HG03460 (cell line): ENCODE measurements around the gene HSPG2.
"Not testable (repeated sequence)": the region's sequence is repeated elsewhere in the genome, so short reads cannot be mapped to it uniquely, and the experiment has no call there.

Experiments
- ATAC-seq: cut with Tn5 transposase; IDR thresholded peaks from one replicate; pipeline ENCODE4 v1.9.1; 2021; ENCODE audit not compliant: unreplicated experiment

The HSPG2 gene

DNA sequence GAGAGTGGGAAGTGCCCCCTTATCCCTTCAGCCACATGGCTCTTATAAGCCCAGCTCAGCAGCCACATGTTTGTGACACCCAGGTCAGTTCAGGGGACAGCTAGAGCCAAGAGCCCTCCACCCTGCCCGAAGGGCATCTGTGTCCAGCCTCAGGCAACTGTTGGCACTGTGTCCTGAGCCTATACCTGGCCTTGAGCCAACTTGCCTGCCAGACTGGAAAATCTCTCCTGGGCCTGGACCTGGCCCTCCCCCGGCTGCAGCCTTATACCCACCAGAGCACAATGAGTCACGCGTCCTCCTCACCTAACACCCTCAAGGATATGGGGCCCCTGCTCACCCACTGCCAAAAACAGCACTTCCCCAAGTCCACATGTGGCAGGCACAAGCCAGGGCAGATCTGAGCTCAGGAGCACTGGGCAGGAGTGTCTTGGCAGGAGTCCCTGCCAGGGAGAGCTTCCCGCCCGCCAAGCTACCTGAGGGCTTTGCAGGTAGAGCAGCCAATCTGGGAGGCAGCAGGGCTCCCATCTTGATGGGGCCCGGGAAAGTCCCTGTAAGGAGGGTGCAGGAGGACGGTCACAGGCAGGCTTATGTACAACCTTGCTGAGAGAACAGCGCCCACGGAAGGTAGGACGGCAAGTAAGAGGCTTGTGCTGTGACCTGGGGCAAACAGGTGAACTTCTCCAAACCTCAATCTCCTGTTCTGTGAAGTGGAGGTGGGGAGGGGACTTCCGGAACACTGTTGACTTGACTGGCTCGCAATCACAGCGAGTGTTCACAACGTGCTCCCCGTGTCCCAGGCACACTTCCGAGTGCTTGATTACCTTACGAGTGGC lies 19.8 kb upstream of the HSPG2 start:
- ATAC-seq = no peak

DNA sequence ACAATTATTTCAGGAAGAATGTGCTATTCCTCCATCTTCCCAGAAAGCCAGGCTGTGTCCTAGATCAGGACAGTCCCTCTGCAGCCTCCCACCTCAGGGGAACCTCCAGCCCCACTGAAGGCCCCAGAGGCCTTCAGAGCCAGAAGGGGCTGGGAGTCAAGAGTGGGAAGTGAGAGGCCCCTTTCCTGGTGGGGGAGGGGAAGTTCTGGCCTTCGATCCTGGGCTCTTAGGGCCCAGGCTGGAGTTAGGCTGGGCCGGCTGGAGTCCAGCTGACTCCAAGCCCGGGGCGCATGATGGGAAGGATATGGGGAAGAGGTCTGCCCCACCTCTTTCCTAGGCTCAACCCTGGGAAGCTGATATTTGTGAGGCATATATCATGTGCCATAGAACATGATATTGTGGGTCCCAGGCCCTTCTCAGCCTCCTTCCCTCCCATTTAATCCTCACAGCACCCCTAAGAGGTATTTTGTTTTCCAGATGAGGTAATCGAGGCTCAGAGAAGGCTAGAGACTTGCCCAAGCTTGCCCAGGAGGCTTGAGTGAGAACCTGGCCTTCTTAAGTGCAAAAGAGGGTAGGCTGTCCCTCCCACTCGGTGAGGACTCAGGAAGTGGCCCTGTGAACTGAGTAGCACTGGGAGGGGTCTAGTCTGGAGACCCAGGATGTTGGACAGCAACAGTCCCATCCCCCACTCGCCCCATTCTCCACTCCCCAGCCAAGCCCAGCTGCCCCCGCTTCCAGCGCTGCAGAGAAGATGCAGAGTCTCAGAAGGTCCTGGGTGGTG lies 18.6 kb upstream of the HSPG2 start:
- no peak for ATAC-seq

DNA sequence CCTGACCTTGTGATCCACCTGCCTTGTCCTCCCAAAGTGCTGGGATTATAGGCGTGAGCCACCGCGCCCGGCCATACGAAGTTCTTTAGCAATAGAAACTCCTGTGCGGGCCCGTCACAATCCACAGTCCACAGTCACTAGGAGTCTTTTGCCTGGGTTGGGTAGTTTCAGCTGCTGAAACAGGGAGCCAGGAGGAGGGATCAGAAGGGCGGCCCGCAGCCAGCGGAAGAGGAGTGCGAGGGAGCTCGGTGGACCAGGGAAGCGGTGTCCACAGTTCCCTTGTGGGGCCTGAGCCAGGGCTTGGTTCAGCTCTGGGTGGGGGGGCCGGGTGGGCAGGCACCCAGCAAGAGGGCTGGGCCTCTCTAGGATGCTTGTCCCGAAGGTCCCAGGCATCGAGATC lies 17.9 kb upstream of the HSPG2 start:
- no peak for ATAC-seq

DNA sequence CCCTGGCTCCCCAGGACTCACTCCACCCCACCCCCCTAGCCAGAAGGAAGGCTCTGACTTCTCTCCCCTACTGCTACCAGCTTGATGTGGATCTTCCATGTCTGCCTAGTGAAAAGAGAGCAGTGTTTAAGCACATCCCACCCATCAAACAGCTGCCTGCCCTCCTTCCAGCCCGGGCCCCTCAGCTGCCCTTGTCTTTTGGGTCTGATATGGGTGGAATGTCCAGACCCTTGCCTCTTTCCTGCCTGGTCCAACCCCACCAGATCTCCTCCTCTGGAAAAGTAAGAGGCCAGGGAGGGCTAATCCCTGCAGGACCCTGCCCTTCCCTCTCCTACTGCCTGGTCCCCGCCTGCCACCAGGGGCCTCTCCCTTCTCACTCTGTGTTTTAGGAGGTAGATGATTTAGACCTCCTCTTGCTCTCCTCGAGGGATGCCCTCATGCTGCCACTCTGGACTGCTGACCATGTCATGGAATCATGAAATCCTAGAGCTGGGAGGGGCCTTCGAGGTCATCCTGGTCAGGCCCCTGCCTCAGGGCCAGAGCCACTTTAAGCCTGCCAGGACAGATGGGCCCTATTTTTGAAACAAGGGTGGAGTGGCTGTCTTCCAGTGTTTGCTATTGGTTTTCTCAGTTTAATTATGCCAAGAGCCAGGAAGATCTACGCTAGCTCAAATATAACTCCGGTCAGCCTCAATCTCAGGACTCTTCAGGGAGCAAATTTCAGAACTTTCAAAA lies 15.8 kb upstream of the HSPG2 start:
- ATAC-seq = no peak

DNA sequence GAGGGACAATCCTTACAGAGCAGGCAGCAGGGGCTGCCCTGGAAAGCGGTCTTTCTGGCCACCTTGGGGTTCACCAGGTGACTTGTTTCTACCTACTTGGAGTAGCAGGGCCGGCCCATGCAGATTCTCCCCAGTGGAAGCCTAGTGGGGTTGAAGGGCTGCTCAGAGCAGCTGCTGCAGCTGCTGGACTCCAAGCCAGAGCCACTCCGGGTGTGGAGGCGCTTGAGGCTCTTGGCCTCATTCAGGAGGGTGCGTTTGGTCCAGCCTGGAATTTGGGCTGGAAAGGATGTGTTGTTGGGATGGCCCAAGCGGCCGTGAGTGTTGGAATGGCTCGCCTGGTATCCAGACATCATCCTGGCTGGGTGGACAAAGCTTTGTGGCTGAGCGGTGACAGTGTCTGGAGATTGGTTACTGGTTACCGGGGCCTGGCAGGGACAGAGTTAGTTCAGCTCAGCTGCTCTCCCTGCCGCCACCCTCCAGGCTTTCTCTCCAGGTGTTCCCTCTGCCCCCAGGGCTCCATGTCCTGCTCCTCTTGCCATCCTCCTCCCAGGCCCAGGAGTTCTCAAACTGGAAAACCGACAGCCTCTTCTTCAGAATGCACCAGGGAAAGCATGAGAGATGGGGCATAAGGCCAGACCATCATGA lies 14.2 kb upstream of the HSPG2 start:
- ATAC-seq = no peak

DNA sequence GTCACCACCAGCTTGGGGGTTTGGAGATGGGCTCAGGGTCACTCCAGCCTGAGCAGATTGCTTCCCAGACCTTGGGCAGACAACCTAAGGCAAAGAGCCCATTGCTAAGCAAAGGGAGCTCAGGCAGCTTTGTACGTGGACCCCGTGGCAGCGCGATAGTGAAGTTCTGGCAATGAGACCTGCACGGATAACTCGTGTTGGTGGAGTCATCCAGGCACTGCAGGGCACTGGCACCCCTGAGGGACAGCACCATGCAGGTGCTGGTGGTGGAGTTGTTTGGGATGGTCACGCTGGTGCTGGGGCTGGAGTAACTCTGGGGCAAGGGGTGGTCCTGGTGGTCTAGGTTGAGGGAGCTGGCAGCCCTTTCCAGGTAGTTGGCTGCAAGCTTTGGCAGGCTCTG lies 13.6 kb upstream of the HSPG2 start:
- no peak for ATAC-seq

DNA sequence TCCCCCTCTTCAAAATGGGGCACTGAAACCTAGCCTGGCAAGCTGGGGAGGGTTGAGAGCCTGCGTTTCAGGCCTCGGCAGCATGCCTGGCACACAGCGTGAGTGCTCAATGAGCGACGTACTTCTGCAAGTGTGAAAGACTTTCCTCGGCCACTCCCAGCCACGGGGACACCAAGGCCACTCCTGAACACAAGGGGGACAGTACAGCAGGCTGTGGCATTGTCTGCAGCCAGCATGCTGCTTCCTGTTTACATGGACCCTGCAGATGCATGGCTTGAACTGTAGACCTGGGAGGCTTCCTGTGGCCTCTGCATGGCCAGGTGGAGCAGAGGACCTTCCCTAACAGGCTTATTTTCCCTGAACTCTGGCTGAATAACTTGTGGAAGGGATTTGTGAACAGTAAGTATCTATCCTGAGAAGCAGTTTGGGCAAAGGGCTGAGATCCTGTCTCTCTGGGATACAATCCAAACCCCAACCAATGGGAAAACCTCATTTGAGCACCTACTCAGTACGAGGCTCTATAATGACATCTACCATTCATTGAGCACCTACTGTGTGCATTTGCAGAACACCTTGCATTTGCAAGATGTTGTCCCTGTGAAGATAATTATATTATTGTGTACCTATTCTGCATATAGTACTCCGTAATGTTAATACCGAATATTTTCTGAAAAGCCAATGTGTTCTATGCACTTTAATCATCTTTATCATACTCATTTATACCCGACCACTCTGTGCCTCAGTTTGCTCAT lies 9.9 kb upstream of the HSPG2 start:
- no peak for ATAC-seq

DNA sequence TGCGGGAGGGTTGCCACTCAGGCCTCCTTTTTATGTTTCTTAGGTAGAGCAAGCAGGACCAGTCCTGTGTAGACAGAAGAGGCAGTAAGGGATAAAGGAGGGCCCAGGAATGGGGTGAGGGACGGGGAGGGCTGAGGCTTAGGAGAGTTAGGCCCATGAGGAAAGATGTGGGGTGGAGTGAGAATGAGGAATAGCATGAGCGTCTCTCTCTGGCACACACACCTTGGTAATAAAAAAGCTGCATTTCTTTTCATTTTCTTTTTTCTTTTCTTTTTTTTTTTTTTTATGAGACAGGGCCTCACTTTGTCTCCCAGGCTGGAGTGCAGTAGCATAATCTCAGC lies 7.6 kb upstream of the HSPG2 start:
- ATAC-seq = no peak

DNA sequence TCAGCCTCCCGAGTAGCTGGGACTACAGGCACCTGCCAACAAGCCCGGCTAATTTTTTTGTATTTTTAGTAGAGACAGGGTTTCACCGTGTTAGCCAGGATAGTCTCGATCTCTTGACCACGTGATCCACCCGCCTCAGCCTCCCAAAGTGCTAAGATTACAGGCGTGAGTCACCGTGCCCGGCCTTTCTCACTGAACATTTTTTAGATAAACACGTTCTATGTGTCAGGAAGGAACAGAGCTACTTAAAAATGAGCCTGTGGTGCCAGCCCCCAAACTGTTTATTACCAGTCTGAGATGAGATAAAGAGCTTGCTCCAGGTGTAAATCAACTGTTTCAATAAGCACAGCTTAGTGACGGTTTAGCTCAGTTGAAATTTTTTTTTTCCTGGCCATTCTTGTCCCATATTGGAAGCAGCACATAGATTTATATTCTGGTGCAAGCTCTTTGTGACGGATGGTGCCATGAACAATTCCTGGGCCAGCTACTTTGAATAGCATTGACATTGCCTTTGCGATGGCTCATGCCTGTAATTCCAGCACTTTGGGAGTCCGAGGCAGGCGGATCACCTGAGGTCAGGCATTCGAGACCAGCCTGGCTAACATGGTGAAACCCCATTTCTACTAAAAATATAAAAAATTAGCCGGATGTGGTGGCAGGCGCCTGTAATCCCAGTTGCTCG lies 6.0 kb upstream of the HSPG2 start:
- ATAC-seq = not testable (repeated sequence)

DNA sequence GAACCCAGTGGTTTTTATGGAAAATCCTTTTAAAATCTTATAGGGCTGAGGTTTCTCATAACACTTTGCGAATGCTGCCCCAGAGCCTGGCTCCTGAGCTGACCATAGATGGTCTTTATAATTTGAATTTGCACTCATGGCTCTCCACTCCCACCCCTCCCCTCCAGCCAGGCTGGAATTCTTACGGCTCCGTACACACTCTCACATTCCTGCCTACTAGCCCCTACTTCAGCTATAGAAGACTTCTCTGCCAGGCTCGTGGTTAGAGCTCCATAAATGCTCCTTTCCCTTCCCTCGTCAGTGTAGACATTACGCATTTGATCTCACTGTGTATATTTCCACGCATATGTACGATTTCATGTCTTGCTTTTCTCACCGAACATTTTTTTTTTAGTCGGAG lies 5.4 kb upstream of the HSPG2 start:
- ATAC-seq = no peak

DNA sequence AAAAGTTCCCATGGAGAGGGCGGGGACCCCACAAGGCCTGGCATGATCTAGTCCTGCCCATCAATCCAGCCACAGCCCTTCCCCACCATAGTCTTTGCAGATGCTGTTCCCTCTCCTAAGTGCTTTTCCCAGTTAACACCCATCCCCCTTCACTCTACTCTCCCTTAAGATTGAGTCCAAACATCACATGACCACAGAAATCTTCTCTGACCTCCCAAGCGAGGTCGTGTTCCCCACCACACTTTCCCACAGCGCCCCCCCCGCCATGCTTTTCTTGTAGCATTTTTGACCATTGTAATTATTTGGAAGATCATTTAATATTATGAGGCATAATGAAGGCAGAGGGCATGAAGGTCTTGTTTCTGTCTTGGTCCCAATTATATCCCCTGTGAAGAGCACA lies 4.3 kb upstream of the HSPG2 start:
- ATAC-seq = no peak

DNA sequence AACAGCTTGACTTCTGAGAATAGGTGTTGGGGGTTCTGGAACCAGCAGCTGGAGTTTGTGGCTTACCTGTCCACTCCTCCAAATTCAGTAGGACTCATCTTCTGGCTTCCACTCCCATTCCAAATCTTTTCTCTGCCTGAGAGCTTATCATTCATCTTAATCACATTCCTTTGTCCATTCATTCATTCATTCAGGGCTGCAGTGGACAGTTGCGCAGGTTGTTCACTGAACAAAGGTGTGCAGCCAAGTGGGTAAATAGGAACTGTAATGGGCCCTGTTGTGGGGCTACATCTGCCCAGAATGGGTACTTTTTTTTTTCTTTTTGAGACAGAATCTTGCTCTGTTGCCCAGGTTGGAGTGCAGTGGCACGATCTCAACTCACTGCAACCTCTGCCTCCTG lies 3.4 kb upstream of the HSPG2 start:
- no peak for ATAC-seq

DNA sequence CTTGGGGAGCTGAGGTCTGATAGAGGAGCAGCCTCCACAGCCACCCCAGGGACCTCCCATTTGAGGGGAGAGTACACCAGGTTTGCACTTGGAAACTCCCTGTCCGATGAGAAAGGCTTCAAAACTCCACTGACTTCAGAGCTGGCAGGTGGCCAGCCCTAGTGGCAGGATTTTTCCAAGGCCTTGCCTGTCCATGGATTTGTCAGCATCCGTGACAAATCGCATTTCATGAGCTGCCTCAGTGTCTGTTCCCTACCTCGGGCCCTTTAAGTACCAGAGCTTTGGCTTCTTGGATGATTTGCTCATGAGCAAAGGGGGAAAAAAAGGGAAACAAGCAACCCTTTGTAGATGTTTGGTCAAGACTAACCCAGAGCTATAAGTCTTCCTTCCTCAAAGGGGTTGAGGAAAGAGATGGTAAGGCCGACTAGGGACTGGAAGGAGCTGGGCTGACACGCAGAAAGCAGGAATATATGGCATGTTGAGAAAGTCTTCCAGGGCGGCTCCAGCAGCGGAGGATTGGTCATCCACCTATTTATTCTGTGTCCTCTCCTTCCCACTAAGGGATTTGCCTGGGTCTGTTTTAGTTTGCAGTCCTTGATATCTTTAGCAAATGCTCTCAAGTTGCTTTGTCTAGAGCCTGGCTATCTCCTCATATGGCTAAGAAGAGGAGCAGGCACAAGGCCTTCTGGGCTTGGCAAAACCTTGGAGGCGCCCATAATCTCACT lies 2.7 kb upstream of the HSPG2 start:
- no peak for ATAC-seq

DNA sequence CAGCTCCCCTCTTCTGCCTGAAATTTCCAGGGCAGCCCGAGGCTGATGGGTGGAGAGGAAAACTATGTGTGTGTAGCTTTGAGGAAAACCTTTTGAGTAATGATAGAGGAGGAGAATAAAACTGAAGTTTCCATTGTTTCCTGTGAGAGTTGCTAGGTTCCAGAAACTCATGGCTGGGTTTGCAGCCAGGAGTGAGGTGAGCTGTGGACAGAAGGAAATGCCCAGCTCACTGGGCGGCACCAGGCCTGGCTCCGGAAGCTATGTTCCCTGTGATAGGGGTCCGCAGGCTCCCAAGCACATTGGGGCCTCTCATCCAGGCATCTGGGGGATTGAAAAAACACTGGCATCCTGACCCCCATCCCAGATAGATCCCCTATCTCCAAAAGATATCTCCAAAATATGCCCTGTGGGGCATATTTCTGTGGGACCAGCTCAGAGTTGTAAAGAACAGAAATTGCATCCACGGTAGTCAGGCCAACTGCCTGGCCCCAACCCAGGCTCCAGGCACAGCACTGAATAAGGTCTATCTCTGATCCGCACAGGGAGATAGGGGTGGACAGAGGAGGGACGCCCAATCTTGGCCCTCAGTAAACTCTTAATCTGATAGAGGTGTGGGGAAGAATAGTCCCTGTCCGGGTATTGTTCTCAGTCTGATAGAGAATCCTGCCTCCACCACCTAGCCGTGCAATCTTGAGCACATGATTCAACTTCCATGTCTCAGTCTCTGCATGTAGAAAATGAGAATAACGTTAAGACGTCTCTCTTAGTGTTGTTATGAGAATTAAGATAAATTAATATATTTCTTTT lies 1.8 kb upstream of the HSPG2 start:
- ATAC-seq = no peak

DNA sequence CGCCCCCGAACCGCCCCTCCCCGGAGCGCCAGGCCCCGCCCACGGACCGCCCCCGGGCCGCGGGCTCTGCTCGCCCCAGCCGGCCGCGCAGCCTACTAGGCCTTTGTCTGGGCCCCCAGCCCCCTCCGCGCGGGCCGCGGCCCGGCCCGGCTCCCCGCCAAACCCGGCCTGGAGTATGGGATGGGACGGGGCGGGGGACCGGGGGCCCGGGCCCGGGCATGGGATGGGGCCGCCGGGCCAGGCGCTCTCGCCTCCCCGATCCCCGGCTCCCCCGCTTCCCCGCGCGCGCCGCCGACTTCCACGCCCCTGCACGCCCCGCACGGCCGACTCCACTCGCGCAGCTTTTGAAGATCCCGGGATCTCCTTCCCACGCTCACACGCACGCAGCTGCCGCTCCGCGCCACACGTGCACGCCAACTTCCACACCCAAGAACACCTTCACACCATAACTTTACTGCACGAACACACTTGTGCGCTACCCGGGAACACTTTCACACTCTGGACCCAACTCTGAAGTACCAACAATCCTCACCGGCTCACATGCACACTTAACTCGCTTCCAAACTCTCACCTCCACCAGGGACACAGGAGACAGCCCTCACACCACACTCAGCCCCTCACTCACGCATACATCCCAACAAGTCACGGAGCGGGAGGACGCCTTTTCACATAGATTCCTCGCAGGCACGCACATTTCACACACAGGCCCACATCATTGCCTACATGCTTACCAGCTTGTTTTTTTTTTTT lies 437 bp upstream of the HSPG2 start:
- ATAC-seq = no peak

DNA sequence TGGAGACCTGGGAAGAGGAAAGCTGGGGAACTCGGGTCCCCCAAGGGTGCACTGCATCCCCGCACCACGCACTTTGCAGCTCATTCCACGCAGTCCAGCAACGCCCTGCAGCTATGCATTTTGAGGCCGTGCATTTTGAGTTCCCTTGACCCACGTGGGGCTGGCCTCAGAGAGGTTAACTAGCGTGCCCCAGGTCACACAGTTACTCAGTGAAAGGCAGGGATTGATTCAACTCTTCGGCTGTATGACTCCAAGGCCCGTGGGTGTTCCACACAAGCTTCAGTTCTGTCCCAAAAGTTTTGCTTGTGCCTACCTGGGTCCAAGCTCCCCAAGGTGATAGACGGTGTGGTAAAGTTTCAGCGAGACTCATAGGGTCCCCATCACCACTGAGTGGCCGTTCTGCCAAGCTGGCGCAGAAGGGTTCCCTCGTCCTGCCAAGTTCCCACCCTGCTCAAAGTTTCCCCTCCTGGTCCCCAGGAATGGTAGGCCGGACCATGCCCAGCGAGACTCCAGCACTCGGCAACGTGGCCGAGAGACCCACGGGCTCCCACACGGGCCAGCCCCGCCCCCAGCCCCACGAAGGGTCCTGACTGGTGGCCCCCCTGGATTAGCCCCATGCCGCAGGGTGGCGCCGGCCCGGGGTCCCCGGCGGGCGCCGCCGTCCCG lies 611 bp downstream of the HSPG2 start:
- ATAC-seq = no peak

DNA sequence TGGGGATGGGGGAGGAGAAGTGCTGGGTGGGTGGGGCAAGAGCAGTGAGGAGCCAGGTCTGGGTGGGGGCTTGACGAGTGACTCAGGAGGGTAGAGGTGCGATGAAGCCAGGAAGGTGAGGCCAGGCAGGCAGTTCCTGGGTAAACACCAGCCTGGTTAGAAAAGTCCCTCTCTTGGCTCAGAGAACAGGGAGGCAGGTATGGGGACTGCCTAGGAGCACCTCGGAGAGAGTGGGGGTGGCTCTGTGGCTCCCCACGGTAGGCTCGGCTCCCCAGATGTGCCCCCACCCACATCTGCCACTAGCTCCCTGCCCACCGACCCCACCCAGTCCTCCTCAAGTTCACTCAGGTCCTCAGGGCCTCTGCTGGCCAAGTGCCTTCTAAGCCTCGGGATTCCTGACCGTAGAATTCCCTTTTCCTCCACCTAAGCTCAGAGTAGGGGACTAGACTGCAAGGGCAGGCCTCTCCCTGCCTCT lies 1.2 kb downstream of the HSPG2 start:
- ATAC-seq = no peak
